CD4-positive, alpha-beta T cell treated with Interferon gamma for 1 hour (primary cell): ENCODE data around the gene TLR9.

ENCODE experiments used
- DNase-seq: peaks from one replicate; pipeline ENCODE4 v3.0.0-alpha.2; 2020

The TLR9 gene

DNA sequence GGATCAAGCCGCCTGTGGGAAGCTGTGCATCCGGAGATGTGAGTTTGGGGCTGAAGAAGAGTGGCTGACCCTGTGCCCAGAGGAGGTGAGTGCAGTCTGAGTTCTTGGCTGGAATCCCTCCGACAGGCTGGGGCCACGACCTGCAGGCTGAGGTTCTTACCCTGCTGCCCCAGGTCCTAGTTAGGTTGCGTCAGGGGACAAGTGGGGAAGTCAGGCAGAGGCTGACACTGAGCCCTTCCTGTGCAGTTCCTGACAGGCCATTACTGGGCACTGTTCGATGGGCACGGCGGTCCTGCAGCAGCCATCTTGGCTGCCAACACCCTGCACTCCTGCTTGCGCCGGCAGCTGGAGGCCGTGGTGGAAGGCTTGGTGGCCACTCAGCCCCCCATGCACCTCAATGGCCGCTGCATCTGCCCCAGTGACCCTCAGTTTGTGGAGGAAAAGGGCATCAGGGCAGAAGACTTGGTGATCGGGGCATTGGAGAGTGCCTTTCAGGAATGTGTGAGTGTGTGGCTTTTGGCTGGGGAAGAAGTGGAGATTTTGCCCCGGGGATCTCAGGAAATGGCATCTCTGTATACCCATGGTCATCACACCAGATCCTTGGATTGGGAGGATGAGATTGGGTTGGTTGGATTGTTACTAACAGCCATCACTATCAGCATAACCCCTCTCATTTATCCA, 21.4 kb upstream of the TLR9 start:
- peak; percentile 40 for DNase-seq

DNA sequence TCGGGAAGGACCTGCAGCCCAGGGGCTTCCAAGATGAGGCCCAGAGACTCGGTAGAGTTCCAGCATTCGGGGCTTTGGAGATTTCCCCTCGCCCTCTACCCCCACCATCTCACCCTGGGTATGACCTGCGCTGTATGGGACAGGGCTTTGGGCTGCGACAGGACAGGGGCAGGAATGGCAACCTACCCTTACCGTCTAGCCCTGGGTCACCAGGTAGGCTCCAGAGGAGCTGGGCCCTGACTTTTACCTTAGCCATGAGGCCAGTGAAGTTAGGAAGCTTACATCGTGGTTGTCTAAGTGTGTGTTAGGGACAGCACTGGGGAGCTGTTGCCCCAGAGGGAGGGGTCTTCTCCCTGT, 20.8 kb upstream of the TLR9 start:
- no peak for DNase-seq

DNA sequence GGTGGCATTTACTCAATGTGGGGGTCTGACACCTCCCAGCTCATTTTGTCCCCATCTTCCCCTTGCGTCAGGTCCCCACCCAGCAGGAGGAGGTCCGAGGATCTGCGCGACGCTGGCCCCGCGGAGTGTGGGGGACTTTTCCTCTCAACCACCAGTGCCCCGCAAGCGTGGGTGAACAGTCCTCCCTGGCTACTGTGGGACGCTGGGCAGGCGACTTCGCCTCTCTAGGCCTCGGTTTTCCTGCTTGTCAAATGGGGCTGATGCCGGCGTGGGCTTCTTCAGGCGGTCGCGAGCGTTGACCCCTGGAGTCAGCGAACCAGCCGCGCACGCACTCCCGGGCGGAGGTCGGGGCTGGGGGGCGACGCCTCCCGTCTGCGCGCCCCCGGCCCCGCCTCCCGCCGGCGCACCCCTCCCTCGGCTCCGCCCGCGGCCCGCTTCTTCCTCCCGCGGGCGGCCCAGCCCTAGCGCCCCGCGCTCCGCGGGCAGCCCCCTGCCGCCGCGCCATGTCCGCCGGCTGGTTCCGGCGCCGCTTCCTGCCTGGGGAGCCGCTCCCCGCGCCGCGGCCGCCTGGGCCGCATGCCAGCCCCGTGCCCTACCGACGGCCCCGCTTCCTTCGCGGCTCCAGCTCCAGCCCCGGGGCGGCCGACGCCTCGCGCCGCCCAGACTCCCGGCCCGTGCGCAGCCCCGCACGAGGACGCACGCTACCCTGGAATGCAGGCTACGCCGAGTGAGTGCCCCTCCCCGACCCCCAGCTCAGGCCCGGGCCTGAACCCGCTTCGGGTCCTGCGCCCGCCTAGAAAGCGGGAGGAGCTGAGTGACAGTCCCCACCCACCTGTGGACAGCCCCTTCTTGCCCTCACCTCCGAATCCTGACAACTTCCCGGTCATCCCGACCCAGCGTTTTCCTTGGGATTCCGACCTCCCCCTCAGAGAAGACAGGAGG, 20.1 kb upstream of the TLR9 start, which contains the start of gene PPM1M:
PPM1M (plus strand) TSS at position 438 of the 942 bp plus-strand sequence; CDS start at position 504, 66 bp downstream.
- DNase-seq, result peak; percentile 64

DNA sequence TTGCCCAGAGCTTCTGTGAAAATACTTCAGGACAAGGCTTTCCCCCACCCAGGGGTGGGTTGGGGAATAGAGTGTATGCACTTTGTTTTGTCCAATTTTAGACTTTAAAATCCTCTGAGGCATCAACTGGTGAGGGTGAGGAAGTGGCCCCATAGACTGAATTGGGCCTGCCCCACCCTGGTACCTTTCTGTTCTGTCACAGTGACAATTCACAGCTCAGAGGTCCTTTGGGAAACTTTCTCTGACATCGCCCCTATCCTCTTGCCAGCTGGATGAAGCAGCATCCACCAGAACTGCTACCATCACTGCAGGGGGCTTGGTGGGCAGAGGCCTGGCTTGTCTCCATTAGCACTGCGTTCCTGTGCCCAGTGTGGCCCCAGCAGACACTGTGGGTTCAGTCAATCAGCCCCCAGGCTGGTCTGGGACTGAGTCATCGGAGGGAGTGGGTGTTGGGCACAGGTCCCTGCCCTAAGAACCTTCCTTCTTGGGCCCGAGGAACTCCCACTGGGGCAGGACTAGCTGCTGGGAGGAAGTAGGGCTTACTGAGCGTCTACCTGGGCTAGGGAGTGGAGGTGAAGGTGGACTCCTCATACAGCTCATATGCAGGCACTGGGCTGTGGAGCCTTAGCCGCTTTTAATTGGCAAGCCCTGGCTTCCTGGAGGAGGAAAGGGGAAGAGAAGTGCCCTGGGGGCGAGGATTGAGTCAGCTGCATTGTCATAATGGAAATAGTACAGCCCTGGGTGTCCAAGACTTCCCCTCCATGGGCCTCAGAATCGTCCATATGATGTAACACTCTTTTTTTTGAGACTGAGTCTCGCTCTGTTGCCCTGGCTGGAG, 18.6 kb upstream of the TLR9 start:
- DNase-seq, result peak; percentile 66

DNA sequence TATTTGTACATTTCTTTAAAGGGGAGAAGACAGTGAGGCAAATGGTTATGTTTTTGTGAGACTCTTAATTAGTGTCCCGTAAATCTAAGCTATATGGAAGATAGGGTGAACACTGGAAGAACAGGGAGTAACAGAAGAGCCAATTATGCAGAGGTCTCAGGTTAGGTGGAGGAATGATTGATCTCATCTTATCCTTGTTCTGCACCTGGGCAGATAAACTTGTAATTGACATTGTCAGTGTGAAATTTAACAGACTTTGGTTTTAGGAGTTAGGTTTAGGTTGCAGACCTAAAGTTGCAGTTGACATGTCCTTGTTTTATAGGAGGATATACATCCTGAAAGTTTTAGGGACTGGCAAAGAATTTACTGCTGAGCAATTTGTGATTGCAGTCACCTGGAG, 16.6 kb upstream of the TLR9 start:
- DNase-seq, result no peak

DNA sequence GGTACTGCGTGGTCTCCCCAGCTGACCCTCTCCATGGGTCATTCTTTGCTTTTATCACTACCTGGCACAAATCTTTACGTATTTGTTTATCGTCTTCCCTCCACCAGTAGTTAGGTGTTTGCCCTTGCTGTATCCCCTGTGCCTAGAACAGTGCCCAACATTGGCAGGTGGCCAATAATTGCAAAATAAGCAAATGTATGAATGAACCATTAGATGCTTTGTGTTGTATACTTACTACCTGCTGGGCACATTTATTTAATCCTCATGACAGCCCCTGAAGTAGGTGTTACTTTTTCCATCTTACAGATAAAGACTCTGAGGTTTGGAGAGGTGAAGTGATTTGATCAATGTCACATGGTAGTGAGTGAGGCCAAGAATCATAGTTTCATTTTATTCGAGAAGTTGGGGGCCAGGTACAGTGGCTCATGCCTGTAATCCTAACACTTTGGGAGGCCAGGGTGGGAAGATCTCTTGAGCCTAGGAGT, 15.5 kb upstream of the TLR9 start:
- no peak for DNase-seq

DNA sequence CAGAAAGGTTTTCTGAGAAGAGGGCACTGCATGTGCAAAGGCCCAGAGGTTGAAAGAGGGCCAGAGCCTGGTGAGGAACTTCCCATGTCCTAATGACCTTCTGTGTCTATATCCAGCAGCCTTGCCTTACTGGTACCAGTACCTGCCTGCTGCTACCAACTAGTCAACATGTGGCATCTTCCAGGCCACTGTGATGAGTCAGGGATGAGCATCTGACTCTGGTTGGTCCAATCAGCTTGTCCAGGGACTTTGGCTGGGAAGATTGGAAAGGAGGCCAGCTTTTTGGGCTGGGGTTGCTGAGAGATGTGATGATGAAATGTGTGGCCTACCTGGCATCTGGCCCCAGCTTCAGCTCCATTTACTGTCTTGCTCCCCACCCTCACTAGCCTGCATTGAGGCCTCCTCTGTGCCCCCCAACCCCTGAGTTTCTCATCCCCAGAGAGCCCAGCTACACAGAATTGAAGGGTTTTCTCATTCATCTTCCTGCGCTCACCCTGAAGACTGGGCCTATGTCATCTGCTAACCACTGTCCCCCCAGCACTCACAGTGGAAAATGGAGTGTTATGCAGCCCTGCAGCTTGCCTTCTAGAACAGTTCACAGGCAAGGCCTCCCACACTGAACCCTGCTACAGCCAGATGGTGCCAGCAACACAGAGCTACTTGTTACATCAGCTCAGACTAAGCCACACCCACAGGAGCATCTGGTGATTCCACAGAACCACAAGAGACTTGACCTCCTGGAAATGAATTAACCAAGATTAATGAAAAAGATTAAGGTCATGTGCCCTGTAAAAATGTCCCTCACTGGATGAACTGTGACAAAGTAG, 14.8 kb upstream of the TLR9 start:
- peak; percentile 51 for DNase-seq

DNA sequence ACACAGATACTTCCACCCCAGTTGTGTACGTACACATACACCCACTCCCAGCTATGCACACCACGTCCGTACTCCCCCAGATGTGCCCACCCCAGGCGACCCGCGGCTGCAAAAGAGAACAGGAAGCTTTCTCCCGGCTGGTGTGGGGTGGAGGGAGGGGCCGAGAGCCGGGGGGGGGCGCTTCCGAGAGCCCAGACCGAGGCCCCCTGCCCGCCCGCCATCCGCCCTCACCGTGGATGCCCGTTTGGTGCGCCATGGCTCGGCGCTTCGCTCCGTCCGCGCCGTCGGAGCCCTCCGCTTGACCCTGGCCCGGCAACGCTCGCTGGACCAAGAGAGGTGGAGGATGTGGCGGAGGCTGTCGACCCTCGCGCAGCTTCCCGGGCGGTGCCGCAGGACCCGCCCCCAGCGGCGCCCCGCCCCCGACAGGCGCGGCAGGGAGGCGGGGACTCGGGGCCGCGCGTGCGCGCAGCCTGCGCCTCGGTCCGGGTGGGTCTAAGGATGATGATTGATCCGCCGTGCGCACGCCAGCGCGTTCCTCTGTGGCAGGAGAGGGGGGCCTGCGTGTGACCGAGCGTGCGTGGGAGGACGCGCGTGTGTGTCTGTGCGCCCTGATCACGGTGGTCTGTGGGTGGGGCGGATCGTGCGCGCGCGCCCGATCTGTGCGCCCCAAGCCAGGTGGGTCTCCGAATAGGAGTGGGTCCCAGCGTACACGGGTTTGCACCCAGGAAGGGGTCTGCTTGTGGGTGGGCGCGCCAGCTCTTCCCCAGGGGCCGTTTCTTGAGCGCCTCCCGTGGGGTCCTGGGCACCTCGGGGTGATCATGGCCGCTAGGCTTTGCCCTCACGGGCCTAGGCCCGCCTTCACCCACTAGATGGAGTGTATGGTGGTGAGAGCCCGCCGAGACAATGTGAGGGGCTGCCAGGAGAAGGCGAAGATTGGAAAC, 13.6 kb upstream of the TLR9 start, which contains the start of gene TWF2:
TWF2 (minus strand) TSS at position 398 of the 941 bp plus-strand sequence; CDS start at position 256, 142 bp downstream.
- DNase-seq, result peak; percentile 84

DNA sequence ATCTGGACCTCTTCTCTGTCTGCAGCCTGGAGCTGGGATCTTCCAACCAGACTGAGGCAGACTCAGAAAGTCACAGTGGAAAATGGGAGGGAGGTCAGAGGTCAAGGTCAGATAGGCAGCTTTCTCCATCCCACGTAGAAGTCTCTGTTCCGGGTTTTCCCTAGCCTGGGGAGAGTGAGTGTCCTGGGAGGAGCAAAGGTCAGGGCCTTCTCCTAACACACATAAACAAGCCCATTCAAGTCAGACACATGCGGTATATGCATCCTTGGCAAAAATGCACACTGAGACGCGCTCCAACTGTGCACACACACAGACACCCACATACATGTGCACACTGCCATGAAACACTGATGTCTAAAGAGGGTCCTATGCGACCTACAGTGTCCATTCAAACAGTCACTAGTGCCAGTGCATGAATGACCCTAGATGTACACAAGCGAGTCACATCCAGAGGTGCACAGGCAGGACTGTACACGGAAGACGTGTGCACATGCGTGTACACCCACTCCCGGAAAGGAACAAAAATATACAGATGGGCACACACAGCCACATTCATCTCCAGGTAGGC, 12.8 kb upstream of the TLR9 start:
- DNase-seq, result no peak

DNA sequence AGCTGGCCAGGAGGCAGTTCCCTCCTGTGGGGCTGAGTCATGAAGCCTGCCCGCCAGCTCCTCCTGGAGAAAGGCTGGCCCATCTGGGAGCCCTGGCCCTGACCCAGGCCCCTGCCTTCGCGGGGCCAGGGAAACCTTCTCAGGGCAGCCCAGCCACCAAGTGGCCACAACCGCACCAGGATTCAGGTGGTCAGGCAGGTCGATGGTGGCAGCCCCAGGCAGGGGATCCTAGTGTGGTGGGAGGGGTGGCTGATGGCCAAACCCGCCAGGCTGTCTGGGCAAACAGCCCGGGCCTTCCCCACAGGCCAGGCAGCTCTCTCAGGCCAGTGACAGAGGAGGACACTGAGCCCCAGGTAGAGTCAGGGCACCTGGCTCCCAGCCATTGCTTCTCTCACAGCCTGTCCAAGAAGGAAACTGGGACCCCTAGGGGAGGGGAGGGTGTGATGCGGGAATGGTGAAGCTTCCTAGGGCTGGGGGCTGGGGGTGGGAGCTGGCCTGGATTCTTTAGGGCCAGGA, 12.3 kb upstream of the TLR9 start:
- peak; percentile 53 for DNase-seq

DNA sequence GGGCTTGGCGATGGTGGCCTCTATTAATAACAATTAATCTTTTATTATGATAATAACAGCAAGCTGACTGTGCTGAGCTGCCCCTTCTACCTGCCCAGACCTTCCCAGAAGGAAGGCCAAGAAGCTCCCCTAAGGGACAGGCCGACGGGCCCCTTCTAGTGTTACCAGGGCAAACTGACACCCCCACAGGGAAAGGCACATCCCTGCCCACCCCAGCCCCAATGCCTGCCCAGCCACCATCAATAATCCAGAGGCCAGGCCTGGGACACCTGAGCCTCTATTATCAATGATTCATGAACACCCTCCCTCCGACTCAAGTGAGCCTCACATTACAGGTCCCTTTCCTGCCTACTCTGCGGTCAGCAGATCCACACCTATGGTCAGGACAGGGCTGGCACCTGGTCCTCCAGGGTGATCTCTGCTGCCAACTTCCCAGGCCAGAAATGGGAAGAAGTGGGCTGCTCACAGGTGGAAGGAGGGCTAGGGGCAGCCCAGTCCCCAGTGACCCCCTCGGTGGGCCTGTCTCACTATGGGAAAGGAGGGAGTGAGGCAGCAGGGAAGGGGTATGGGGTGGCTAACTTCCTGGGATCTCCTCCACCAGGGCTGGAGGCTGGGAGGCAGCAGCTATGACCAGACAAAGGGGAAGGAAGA, 11.7 kb upstream of the TLR9 start:
- DNase-seq, result no peak

DNA sequence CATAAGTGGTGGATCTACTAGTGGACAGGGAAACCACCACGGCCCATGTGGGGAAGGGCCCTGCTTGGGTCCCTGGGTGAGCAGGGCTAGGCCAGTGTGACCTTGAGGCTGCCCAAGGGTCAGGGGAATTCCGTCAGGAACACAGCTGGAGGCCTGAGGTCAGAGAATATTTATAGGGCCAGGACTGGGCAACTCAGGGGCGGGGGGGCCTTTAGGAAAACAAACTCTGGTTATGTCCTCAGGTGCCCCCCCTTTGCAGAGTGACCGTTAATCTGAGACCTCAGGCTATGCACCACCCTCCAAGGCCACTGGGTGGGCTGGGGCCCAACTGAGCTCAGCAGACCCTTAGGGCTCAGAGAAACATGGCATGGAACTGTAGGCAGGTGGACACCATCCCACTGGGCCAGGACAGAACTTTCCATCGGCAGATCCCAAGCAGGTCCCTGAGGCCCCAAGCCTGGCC, 11.0 kb upstream of the TLR9 start:
- DNase-seq, result no peak

DNA sequence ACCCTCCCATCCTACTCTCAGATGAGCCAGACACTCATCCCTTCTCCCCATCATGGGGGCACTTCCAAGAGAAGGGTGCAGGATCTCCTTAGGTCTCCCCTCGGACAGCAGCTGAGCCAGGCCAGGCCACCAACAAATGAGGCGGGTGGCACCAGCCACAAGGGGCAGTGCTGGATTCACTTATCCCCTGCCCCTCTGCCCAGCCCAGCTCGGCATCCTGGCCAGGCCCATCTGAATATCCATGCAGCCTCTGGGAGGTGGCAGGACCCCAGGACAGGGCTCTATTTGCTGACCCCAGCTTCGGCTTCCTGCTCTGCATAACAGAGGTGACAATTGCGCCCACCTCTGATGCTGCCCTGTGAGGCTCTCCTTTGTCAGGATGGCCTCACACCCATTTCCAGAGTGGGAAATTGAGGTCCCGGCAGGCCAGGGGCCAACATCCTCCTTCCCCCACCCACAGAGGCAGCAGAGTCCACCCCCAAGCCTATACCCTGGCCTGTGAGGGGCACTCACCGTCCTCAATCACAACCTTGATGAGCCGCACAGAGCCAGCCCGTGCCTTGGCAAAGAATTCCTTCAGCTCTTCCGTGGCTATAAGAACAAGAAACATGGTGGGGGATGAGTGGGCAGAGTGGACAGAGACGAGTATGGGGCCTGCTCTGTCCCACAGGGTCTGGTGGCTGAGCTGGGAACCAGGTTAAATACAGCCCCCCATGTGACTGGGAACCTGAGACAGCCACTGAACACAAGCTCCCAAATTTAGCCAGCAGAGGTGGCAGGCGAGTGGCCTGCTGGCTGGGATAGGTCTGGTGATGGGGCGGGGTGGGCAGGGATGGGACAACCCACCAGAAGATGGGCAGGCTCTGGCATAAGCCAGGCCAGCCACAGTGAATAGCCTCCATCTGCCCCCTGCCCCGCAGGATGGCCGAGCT, 9.3 kb upstream of the TLR9 start:
- DNase-seq, result no peak

DNA sequence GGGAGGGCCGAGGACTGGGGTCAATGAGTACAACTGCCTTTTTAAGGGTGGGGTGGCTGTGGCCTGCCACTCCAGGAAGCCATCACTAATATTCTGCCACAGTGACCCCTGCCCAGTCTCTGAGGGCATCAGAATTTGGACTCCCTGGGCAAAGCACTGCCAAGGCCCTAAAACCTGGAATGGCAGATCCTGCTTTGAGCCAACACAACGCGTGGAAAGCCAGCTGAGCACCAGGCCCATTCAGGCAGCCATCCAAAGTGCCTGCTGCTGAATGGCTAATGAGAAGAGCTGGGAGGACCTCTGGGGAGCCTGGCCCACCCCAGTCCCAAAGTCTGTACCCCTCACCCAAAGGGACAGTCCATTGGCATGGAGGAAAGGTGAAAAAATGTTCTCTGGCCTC, 8.5 kb upstream of the TLR9 start:
- no peak for DNase-seq

DNA sequence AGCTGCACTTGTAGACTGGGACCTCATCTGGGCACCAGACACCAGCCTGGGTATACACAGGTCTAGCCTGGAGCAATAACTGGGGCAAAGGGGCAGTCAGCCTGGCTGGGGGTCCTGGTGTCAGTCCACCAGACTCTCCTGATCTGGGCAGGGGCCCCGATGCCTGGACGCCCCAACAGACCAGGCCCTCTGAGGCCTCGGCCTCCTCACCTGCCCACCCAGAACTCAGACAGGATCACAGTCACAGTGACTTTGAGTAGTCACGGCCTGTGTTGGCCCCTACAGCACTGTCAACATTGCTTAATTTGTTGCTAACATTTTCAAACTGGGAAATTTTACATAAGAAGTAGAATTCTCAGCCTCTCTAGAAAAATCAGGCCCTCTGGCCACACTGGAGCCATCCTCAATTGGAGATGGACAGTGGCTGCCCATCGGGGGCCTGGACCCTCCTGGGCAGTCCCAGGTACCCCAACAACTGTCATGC, 7.7 kb upstream of the TLR9 start:
- DNase-seq, result no peak

DNA sequence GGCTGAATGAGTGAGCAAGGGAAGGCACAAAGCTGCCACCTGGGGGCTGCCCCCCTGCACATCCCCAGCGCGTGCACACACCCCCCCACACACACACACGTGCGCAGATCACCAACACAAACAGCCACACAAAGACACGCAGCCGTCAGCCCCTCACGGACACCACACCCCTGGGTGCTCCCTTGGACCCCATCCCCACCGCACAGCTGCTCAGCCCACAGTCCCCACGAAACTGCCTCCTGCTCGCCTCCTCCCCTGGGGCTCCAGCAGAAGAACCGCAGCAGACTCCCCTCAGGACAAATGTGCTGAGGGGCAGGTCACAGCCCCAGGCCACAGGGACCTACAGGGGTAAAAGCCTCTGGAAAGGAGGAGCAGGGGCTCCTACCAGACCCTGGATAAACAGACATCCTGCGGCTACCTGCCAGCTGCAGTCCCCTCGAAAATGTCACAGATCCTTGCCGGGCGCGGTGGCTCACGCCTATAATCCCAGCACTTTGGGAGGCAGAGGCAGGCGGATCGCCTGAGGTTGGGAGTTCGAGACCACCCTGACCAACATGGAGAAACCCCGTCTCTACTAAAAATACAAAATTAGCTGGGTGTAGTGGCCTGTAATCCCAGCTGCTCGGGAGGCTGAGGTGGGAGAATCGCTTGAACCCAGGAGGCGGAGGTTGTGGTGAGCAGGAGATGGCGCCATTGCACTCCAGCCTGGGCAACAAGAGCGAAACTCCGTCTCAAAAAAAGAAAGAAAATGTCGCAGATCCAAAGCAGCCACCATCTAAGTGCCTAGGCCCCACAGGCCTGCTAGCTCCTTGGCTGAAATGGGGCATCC, 7.0 kb upstream of the TLR9 start:
- DNase-seq, result peak; percentile 22
